ENCODE data around the gene USP14.

Gene USP14

GRCh38 chr18:210075-210474 lies 51.7 kb downstream of the USP14 start:
- H3K27me3 ChIP-seq (ENCODE audit: insufficient read depth, low read length): no peaks in the 10 kb centered on the region
- peaks cover 36% of the 10 kb centered on the region for H3K36me3 ChIP-seq (ENCODE audit: insufficient read depth, low read length)
- H2AFZ ChIP-seq (ENCODE audit: low read length, unreplicated experiment): no peak overlapping the region
- peaks cover 4% of the 10 kb centered on the region for H3K4me1 ChIP-seq (ENCODE audit: control insufficient read depth, insufficient read depth, low read length, unreplicated experiment)
- H3K79me2 ChIP-seq (ENCODE audit: control insufficient read depth, insufficient read depth, low read length, unreplicated experiment): peaks cover 6% of the 10 kb centered on the region
- H3K27ac ChIP-seq (ENCODE audit: low read depth, low read length): no peak overlapping the region
- no peak overlapping the region for H3K4me3 ChIP-seq (ENCODE audit: low read depth, low read length)

GRCh38 chr18:210733-211132 lies 52.4 kb downstream of the USP14 start:
- no peaks in the 10 kb centered on the region for H3K27me3 ChIP-seq (ENCODE audit: insufficient read depth, low read length)
- H3K27ac ChIP-seq (ENCODE audit: low read depth, low read length): no peak overlapping the region
- no peak overlapping the region for H3K4me3 ChIP-seq (ENCODE audit: low read depth, low read length)
- H3K79me2 ChIP-seq (ENCODE audit: control insufficient read depth, insufficient read depth, low read length, unreplicated experiment): peaks cover 5% of the 10 kb centered on the region
- H3K36me3 ChIP-seq (ENCODE audit: insufficient read depth, low read length): peaks cover 36% of the 10 kb centered on the region
- H2AFZ ChIP-seq (ENCODE audit: low read length, unreplicated experiment): no peak overlapping the region
- H3K4me1 ChIP-seq (ENCODE audit: control insufficient read depth, insufficient read depth, low read length, unreplicated experiment): peaks cover 3% of the 10 kb centered on the region

GRCh38 chr18:211582-211981 lies 53.2 kb downstream of the USP14 start:
- no peak overlapping the region for H2AFZ ChIP-seq (ENCODE audit: low read length, unreplicated experiment)
- H3K4me3 ChIP-seq (ENCODE audit: low read depth, low read length): no peak overlapping the region
- no peaks in the 10 kb centered on the region for H3K79me2 ChIP-seq (ENCODE audit: control insufficient read depth, insufficient read depth, low read length, unreplicated experiment)
- H3K27ac ChIP-seq (ENCODE audit: low read depth, low read length): no peak overlapping the region
- no peaks in the 10 kb centered on the region for H3K4me1 ChIP-seq (ENCODE audit: control insufficient read depth, insufficient read depth, low read length, unreplicated experiment)
- H3K27me3 ChIP-seq (ENCODE audit: insufficient read depth, low read length): no peaks in the 10 kb centered on the region
- H3K36me3 ChIP-seq (ENCODE audit: insufficient read depth, low read length): peaks cover 30% of the 10 kb centered on the region

- Histone ChIP-seq H3K27me3 (ENCODE audit: insufficient read depth, low read length) (no peaks in the 10 kb centered on the region), H3K4me3 (ENCODE audit: low read depth, low read length) (no peak overlapping the region), H3K27ac (ENCODE audit: low read depth, low read length) (no peak overlapping the region), H3K36me3 (ENCODE audit: insufficient read depth, low read length) (peaks cover 40% of the 10 kb centered on the region), H3K4me1 (ENCODE audit: control insufficient read depth, insufficient read depth, low read length, unreplicated experiment) (no peaks in the 10 kb centered on the region), H2AFZ (ENCODE audit: low read length, unreplicated experiment) (no peak overlapping the region), H3K79me2 (ENCODE audit: control insufficient read depth, insufficient read depth, low read length, unreplicated experiment) (no peaks in the 10 kb centered on the region)
Observed at GRCh38 chr18:212780-213179, 54.4 kb downstream of the USP14 start.

GRCh38 chr18:213505-213904 lies 55.1 kb downstream of the USP14 start:
- Histone ChIP-seq H3K79me2 (ENCODE audit: control insufficient read depth, insufficient read depth, low read length, unreplicated experiment) (no peaks in the 10 kb centered on the region), H2AFZ (ENCODE audit: low read length, unreplicated experiment) (no peak overlapping the region), H3K36me3 (ENCODE audit: insufficient read depth, low read length) (peaks cover 46% of the 10 kb centered on the region), H3K27me3 (ENCODE audit: insufficient read depth, low read length) (no peaks in the 10 kb centered on the region), H3K27ac (ENCODE audit: low read depth, low read length) (no peak overlapping the region), H3K4me1 (ENCODE audit: control insufficient read depth, insufficient read depth, low read length, unreplicated experiment) (no peaks in the 10 kb centered on the region), H3K4me3 (ENCODE audit: low read depth, low read length) (no peak overlapping the region)

- Histone ChIP-seq H3K27ac (ENCODE audit: low read depth, low read length) (no peak overlapping the region), H3K79me2 (ENCODE audit: control insufficient read depth, insufficient read depth, low read length, unreplicated experiment) (no peaks in the 10 kb centered on the region), H3K4me3 (ENCODE audit: low read depth, low read length) (no peak overlapping the region), H3K36me3 (ENCODE audit: insufficient read depth, low read length) (peaks cover 46% of the 10 kb centered on the region), H2AFZ (ENCODE audit: low read length, unreplicated experiment) (no peak overlapping the region), H3K27me3 (ENCODE audit: insufficient read depth, low read length) (no peaks in the 10 kb centered on the region), H3K4me1 (ENCODE audit: control insufficient read depth, insufficient read depth, low read length, unreplicated experiment) (no peaks in the 10 kb centered on the region)
Observed at GRCh38 chr18:213966-214365, 55.6 kb downstream of the USP14 start.

GRCh38 chr18:215448-216010 lies 57.2 kb downstream of the USP14 start:
- Histone ChIP-seq H3K4me3 (ENCODE audit: low read depth, low read length) (no peak overlapping the region), H2AFZ (ENCODE audit: low read length, unreplicated experiment) (no peak overlapping the region), H3K4me1 (ENCODE audit: control insufficient read depth, insufficient read depth, low read length, unreplicated experiment) (no peaks in the 10 kb centered on the region), H3K27ac (ENCODE audit: low read depth, low read length) (no peak overlapping the region), H3K27me3 (ENCODE audit: insufficient read depth, low read length) (no peaks in the 10 kb centered on the region), H3K36me3 (ENCODE audit: insufficient read depth, low read length) (peaks cover 36% of the 10 kb centered on the region), H3K79me2 (ENCODE audit: control insufficient read depth, insufficient read depth, low read length, unreplicated experiment) (no peaks in the 10 kb centered on the region)

- Histone ChIP-seq H3K27ac (ENCODE audit: low read depth, low read length) (no peak overlapping the region), H3K79me2 (ENCODE audit: control insufficient read depth, insufficient read depth, low read length, unreplicated experiment) (no peaks in the 10 kb centered on the region), H3K36me3 (ENCODE audit: insufficient read depth, low read length) (peaks cover 27% of the 10 kb centered on the region), H3K4me3 (ENCODE audit: low read depth, low read length) (no peak overlapping the region), H3K27me3 (ENCODE audit: insufficient read depth, low read length) (no peaks in the 10 kb centered on the region), H3K4me1 (ENCODE audit: control insufficient read depth, insufficient read depth, low read length, unreplicated experiment) (no peaks in the 10 kb centered on the region), H2AFZ (ENCODE audit: low read length, unreplicated experiment) (no peak overlapping the region)
Observed at GRCh38 chr18:217532-218336, 59.4 kb downstream of the USP14 start.

GRCh38 chr18:220708-221107 lies 62.4 kb downstream of the USP14 start:
- H3K4me1 ChIP-seq (ENCODE audit: control insufficient read depth, insufficient read depth, low read length, unreplicated experiment): no peaks in the 10 kb centered on the region
- H3K27me3 ChIP-seq (ENCODE audit: insufficient read depth, low read length): no peaks in the 10 kb centered on the region
- H2AFZ ChIP-seq (ENCODE audit: low read length, unreplicated experiment): no peak overlapping the region
- peaks cover 32% of the 10 kb centered on the region for H3K36me3 ChIP-seq (ENCODE audit: insufficient read depth, low read length)
- no peak overlapping the region for H3K4me3 ChIP-seq (ENCODE audit: low read depth, low read length)
- no peaks in the 10 kb centered on the region for H3K79me2 ChIP-seq (ENCODE audit: control insufficient read depth, insufficient read depth, low read length, unreplicated experiment)
- no peak overlapping the region for H3K27ac ChIP-seq (ENCODE audit: low read depth, low read length)

- H3K27ac ChIP-seq (ENCODE audit: low read depth, low read length): no peak overlapping the region
- no peaks in the 10 kb centered on the region for H3K79me2 ChIP-seq (ENCODE audit: control insufficient read depth, insufficient read depth, low read length, unreplicated experiment)
- H3K36me3 ChIP-seq (ENCODE audit: insufficient read depth, low read length): peaks cover 16% of the 10 kb centered on the region; the same call in 1 of the 2 replicates
- no peak overlapping the region for H2AFZ ChIP-seq (ENCODE audit: low read length, unreplicated experiment)
- no peaks in the 10 kb centered on the region for H3K27me3 ChIP-seq (ENCODE audit: insufficient read depth, low read length)
- H3K4me1 ChIP-seq (ENCODE audit: control insufficient read depth, insufficient read depth, low read length, unreplicated experiment): no peaks in the 10 kb centered on the region
- no peak overlapping the region for H3K4me3 ChIP-seq (ENCODE audit: low read depth, low read length)
Observed at GRCh38 chr18:225745-226144, 67.4 kb downstream of the USP14 start.

GRCh38 chr18:227374-227773 lies 69.0 kb downstream of the USP14 start:
- Histone ChIP-seq H3K27ac (ENCODE audit: low read depth, low read length) (no peak overlapping the region), H3K36me3 (ENCODE audit: insufficient read depth, low read length) (peaks cover 13% of the 10 kb centered on the region; the same call in 1 of the 2 replicates), H3K79me2 (ENCODE audit: control insufficient read depth, insufficient read depth, low read length, unreplicated experiment) (no peaks in the 10 kb centered on the region), H2AFZ (ENCODE audit: low read length, unreplicated experiment) (no peak overlapping the region), H3K4me3 (ENCODE audit: low read depth, low read length) (no peak overlapping the region), H3K27me3 (ENCODE audit: insufficient read depth, low read length) (no peaks in the 10 kb centered on the region), H3K4me1 (ENCODE audit: control insufficient read depth, insufficient read depth, low read length, unreplicated experiment) (no peaks in the 10 kb centered on the region)

All from ACC112 (cell line).